ENCODE measurements around the gene DHRSX.

DNA sequence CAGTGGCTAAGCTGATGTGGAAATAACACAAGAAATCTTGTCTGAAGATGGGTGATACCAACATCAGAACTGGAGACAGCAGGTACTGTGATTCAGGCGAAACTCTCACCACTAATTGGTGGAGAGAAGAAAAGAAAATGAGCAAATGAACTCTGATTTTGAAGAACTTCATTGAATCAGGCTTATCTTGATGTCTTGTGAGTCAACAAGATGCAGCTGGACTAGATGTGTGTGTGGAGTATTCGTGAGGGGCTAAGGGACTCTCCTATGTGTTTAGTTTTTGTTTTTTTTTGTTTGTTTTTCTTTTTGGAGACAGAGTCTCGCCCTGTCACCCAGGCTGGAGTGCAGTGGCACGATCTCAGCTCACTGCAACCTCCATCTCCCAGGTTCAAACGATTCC is 131.6 kb downstream of the DHRSX start:
- TF ChIP-seq POLR2AphosphoS5 (IDR thresholded peaks at IDR 0.05; ENCODE audit: borderline replicate concordance, low read depth, low read length) (no peak), EZH2 (IDR thresholded peaks at IDR 0.05) (no peak), FOXP2 (optimal IDR thresholded peaks at IDR 0.05; ENCODE audit: control extremely low read depth, extremely low read length, insufficient read depth) (no peak)

Measured in SK-N-MC (cell line).